SK-N-SH (cell line): Measurements from ENCODE around the gene CDKL5. TPM values are rescaled to one million over a fixed set of nuclear protein-coding genes. Genes with fewer than 3 reads are reported as not detected.

Experiments
- CTCF ChIA-PET: fragments of 300-600, 350-600 bp; formaldehyde crosslinking; extraction: SDS; loops from one replicate; lab custom pipeline; 2021; lab: Yijun Ruan, JAX
- POLR2A ChIA-PET: fragments of 350-600 bp; sonication (Branson Sonifier 250); formaldehyde crosslinking; extraction: SDS; loops from one replicate; lab custom pipeline; 2020; ENCODE audit warnings: antibody characterized with exemption, inconsistent platforms; lab: Yijun Ruan, JAX
- DNase-seq: peaks from one replicate; pipeline ENCODE4 v3.0.0; 2012
- H2AFZ ChIP-seq: fragments of 200-600 bp; sonication (generic); 2 replicates; pipeline ENCODE4 v1.8.1; 2016; ENCODE audit warnings: antibody characterized with exemption, mild to moderate bottlenecking, low read depth
- H3F3A ChIP-seq: fragments of 200-600 bp; sonication (generic); replicated peaks from 2 replicates; pipeline ENCODE3; 2016; ENCODE audit warnings: antibody characterized with exemption, mild to moderate bottlenecking; ENCODE audit not compliant: insufficient read depth
- H3K27ac ChIP-seq, 2 experiments: fragments of 200-500 bp in 1 of 2; fragments of 200-600 bp in 1 of 2; sonication (Bioruptor generic) in 1 of 2; sonication (generic), shearing (Covaris generic) in 1 of 2; 2 replicates each; pipeline versions ENCODE4 v1.5.1 to v1.6.1; 2014 to 2016; ENCODE audit warnings: low read depth in 2 of 2, inconsistent platforms in 1 of 2, low read length in 1 of 2, mild to moderate bottlenecking in 1 of 2, mixed read lengths in 1 of 2
- H3K27me3 ChIP-seq: fragments of 200-600 bp; sonication (generic), shearing (Covaris generic); 2 replicates; pipeline ENCODE4 v1.6.1; 2016; ENCODE audit warnings: mixed run types; ENCODE audit not compliant: insufficient read depth
- H3K36me3 ChIP-seq, 2 experiments: fragments of 200-500 bp in 1 of 2; fragments of 200-600 bp in 1 of 2; sonication (Bioruptor generic) in 1 of 2; sonication (generic) in 1 of 2; replicated peaks in 1 of 2; 2 replicates each; pipeline versions ENCODE3 to v1.5.1; 2014 to 2016; ENCODE audit warnings: low read length in 1 of 2, mild to moderate bottlenecking in 1 of 2; ENCODE audit not compliant: insufficient read depth in 2 of 2, control insufficient read depth in 1 of 2
- H3K4me1 ChIP-seq, 2 experiments: fragments of 200-500 bp in 1 of 2; fragments of 200-600 bp in 1 of 2; sonication (Bioruptor generic) in 1 of 2; sonication (generic), shearing (Covaris generic) in 1 of 2; 2 replicates each; pipeline versions ENCODE4 v1.5.1 to v1.6.1; 2014 to 2016; ENCODE audit warnings: low read depth in 1 of 2, low read length in 1 of 2, mixed run types in 1 of 2; ENCODE audit not compliant: insufficient read depth in 2 of 2, control insufficient read depth in 1 of 2
- H3K4me2 ChIP-seq: fragments of 200-600 bp; sonication (generic), shearing (Covaris generic); 2 replicates; pipeline ENCODE4 v1.6.1; 2017; ENCODE audit warnings: mixed run types
- H3K4me3 ChIP-seq, 2 experiments: fragments of 200-500 bp in 1 of 2; fragments of 200-600 bp in 1 of 2; sonication (Bioruptor generic) in 1 of 2; sonication (generic), shearing (Covaris generic) in 1 of 2; 2 replicates each; pipeline versions ENCODE4 v1.5.1 to v1.8.1; 2014 to 2016; ENCODE audit warnings: low read depth in 2 of 2, inconsistent platforms in 1 of 2, low read length in 1 of 2, mild to moderate bottlenecking in 1 of 2, mixed read lengths in 1 of 2, moderate library complexity in 1 of 2
- H3K79me2 ChIP-seq: fragments of 200-600 bp; sonication (generic); 2 replicates; pipeline ENCODE4 v1.8.1; 2017; ENCODE audit warnings: mild to moderate bottlenecking; ENCODE audit not compliant: insufficient read depth
- H3K9ac ChIP-seq: fragments of 200-600 bp; sonication (generic); 2 replicates; pipeline ENCODE4 v1.6.1; 2017; ENCODE audit warnings: mixed run types
- H3K9me2 ChIP-seq: fragments of 200-600 bp; sonication (generic); 2 replicates; pipeline ENCODE4 v1.6.1; 2017; ENCODE audit warnings: mixed run types
- H3K9me3 ChIP-seq: fragments of 200-600 bp; sonication (generic); 2 replicates; pipeline ENCODE4 v1.6.1; 2017; ENCODE audit warnings: mixed run types, mild to moderate bottlenecking, moderate library complexity
- H4K20me1 ChIP-seq: fragments of 200-600 bp; sonication (generic); 2 replicates; pipeline ENCODE4 v1.6.1; 2017; ENCODE audit warnings: mild to moderate bottlenecking, mixed run types; ENCODE audit not compliant: insufficient read depth
- ELF1 ChIP-seq: IDR thresholded peaks from 2 replicates; pipeline ENCODE4 v1.4.0; 2012
- EZH2phosphoT487 ChIP-seq: fragments of 200-600 bp; sonication (generic); IDR thresholded peaks from 2 replicates; pipeline ENCODE4 v1.6.1; 2017; ENCODE audit warnings: low read depth, mixed run types, mild to moderate bottlenecking, antibody characterized with exemption, moderate library complexity, borderline replicate concordance
- FOXJ3 ChIP-seq: sonication (generic); formaldehyde crosslinking; IDR thresholded peaks from 2 replicates; pipeline ENCODE4 v1.5.1; 2020; ENCODE audit warnings: mild to moderate bottlenecking, missing genetic modification reagents
- FOXM1 ChIP-seq: IDR thresholded peaks from 2 replicates; pipeline ENCODE4 v1.4.0; 2012; ENCODE audit warnings: low read depth, mild to moderate bottlenecking
- GATA2 ChIP-seq: sonication (generic); formaldehyde crosslinking; IDR thresholded peaks from 2 replicates; pipeline ENCODE4 v1.5.0; 2020; ENCODE audit warnings: mild to moderate bottlenecking, missing genetic modification reagents
- IRF3 ChIP-seq: fragments of 150-350 bp; IDR thresholded peaks from 2 replicates; pipeline ENCODE4 v1.6.1; 2016; ENCODE audit warnings: mild to moderate bottlenecking, low read depth, low read length
- MAX ChIP-seq: IDR thresholded peaks from 2 replicates; pipeline ENCODE4 v1.4.0; 2012; ENCODE audit warnings: low read depth
- NFIC ChIP-seq: IDR thresholded peaks from 2 replicates; pipeline ENCODE4 v1.4.0; 2012; ENCODE audit warnings: borderline replicate concordance
- REST ChIP-seq: IDR thresholded peaks from 2 replicates; pipeline ENCODE4 v1.6.1; 2012; ENCODE audit warnings: mild to moderate bottlenecking, low read depth, low read length, moderate library complexity
- TAF1 ChIP-seq: IDR thresholded peaks from 2 replicates; pipeline ENCODE4 v1.6.1; 2012; ENCODE audit warnings: low read depth, mild to moderate bottlenecking, low read length, moderate library complexity, borderline replicate concordance
- TEAD4 ChIP-seq: IDR thresholded peaks from 2 replicates; pipeline ENCODE4 v1.4.0; 2012; ENCODE audit warnings: mild to moderate bottlenecking, borderline replicate concordance; ENCODE audit not compliant: insufficient read depth
- USF1 ChIP-seq: IDR thresholded peaks from 2 replicates; pipeline ENCODE4 v1.4.0; 2012; ENCODE audit warnings: low read depth, borderline replicate concordance
- USF2 ChIP-seq: fragments of 150-350 bp; IDR thresholded peaks from 2 replicates; pipeline ENCODE4 v1.6.1; 2017; ENCODE audit warnings: antibody characterized with exemption, low read length, low read depth, borderline replicate concordance
- YY1 ChIP-seq: IDR thresholded peaks from 2 replicates; pipeline ENCODE4 v1.4.0; 2012; ENCODE audit warnings: low read depth, mild to moderate bottlenecking
- WGBS: methylation state at CpG from one replicate; pipeline ENCODE4 v1.1.6; 2017; ENCODE audit warnings: low lambda C conversion rate; 5-methylcytosine and 5-hydroxymethylcytosine counted together
- polyA plus RNA-seq, 3 experiments: library from polyadenylated mRNA; depleted of rRNA; stranded (reverse); fragments of >200 nt; gene quantifications; 2 replicates each; pipeline ENCODE4 v1.2.3, GENCODE V29; 2012

The CDKL5 gene
- polyA plus RNA-seq, 1 of the 3 experiments (the other 2 are of a cell fraction): 1.3 TPM

GRCh38 chrX:18620349-18620748 is 194.9 kb downstream of the CDKL5 start:
- Histone ChIP-seq H3F3A (no peaks in the 10 kb centered on the region), H3K9ac (no peak overlapping the region), H4K20me1 (no peaks in the 10 kb centered on the region), H3K27ac (no peak overlapping the region; a peak in 1 of 4 replicates), H3K79me2 (no peaks in the 10 kb centered on the region), H3K36me3 (peaks cover 0 to 14% of the 10 kb centered on the region in 2 experiments), H2AFZ (no peak overlapping the region), H3K9me2 (no peaks in the 10 kb centered on the region; the same call in 1 of the 2 replicates), H3K4me3 (no peak overlapping the region), H3K4me1 (no peaks in the 10 kb centered on the region; a peak in 1 of 4 replicates), H3K27me3 (no peaks in the 10 kb centered on the region), H3K9me3 (no peaks in the 10 kb centered on the region), H3K4me2 (no peak overlapping the region)
- no peak for DNase-seq
- CTCF ChIA-PET: no interaction called here
- TF ChIP-seq REST (no peak), FOXJ3 (CRISPR knock-in tag) (no peak), EZH2phosphoT487 (no peak), NFIC (no peak), TAF1 (no peak), MAX (no peak), TEAD4 (no peak), IRF3 (no peak), YY1 (no peak), ELF1 (no peak), GATA2 (no peak), USF1 (no peak), FOXM1 (no peak), USF2 (no peak)
- 51% methylated on average over 7 of the region's 8 CpGs for WGBS
- POLR2A ChIA-PET: no interaction called here
